Gastrocnemius medialis (tissue), 4 donors: Measurements from ENCODE around the gene CBX2.

Experiments used
- CTCF ChIP-seq, 5 experiments: fragments of 450-650 bp in 3 of 5; fragments of 200-600 bp in 2 of 5; sonication (generic) in 2 of 5; IDR thresholded peaks in 4 of 5; conservative IDR thresholded peaks in 1 of 5; 1 replicate in 4 of 5; 2 replicates in 1 of 5; pipeline ENCODE4 v1.5.1; 2016 to 2019; ENCODE audit warnings: antibody characterized with exemption in 5 of 5, mild to moderate bottlenecking in 3 of 5, moderate library complexity in 3 of 5
- POLR2A ChIP-seq, 2 donors: fragments of 450-650 bp; IDR thresholded peaks; one replicate each; pipeline ENCODE4 v1.6.1; 2017; ENCODE audit warnings: antibody characterized with exemption in 2 of 2, mild to moderate bottlenecking in 2 of 2, moderate library complexity in 2 of 2

GRCh38 chr17:79806446-79806760 lies 28.5 kb downstream of the CBX2 start:
- TF ChIP-seq CTCF (IDR thresholded peaks at IDR 0.05 in 4 of 5, conservative IDR thresholded peaks at IDR 0.05 in 1 of 5) (no peak), POLR2A (IDR thresholded peaks at IDR 0.05) (no peak)
